GM21447 (cell line): Measurements from ENCODE around the gene SCTR.

Experiments used
- ATAC-seq: cut with Tn5 transposase; IDR thresholded peaks from one replicate; pipeline ENCODE4 v1.9.1; 2021; ENCODE audit not compliant: unreplicated experiment

SCTR gene

GRCh38 chr2:119523383-119523951, 816 bp downstream of the SCTR start:
- ATAC-seq, result no peak

- no peak for ATAC-seq
These were observed 1.6 kb downstream of the SCTR start for GRCh38 chr2:119522671-119523070.

- no peak for ATAC-seq
These were observed 2.7 kb downstream of the SCTR start for GRCh38 chr2:119521433-119522050.

- no peak for ATAC-seq
These were observed 3.4 kb downstream of the SCTR start for GRCh38 chr2:119520696-119521432.

GRCh38 chr2:119519057-119519408, 5.2 kb downstream of the SCTR start:
- ATAC-seq, result no peak

- no peak for ATAC-seq
These were observed 5.8 kb downstream of the SCTR start for GRCh38 chr2:119518401-119519056.

GRCh38 chr2:119517433-119517832, 6.8 kb downstream of the SCTR start:
- ATAC-seq, result peak; percentile 95

- ATAC-seq, result no peak
These were observed 8.2 kb downstream of the SCTR start for GRCh38 chr2:119516121-119516520.

- no peak for ATAC-seq
These were observed 10.5 kb downstream of the SCTR start for GRCh38 chr2:119513832-119514231.

GRCh38 chr2:119512946-119513345, 11.3 kb downstream of the SCTR start:
- ATAC-seq, result no peak

GRCh38 chr2:119511989-119512388, 12.3 kb downstream of the SCTR start:
- ATAC-seq, result no peak

- no peak for ATAC-seq
These were observed 15.5 kb downstream of the SCTR start for GRCh38 chr2:119508756-119509155.

GRCh38 chr2:119496682-119497081, 27.6 kb downstream of the SCTR start:
- no peak for ATAC-seq

- no peak for ATAC-seq
These were observed 28.3 kb downstream of the SCTR start for GRCh38 chr2:119495948-119496347.

GRCh38 chr2:119494163-119494790, 30.0 kb downstream of the SCTR start:
- no peak for ATAC-seq

- ATAC-seq, result no peak
These were observed 32.3 kb downstream of the SCTR start for GRCh38 chr2:119491776-119492525.

- no peak for ATAC-seq
These were observed 33.6 kb downstream of the SCTR start for GRCh38 chr2:119490653-119491195.

- no peak for ATAC-seq
These were observed 34.2 kb downstream of the SCTR start for GRCh38 chr2:119490106-119490505.

GRCh38 chr2:119489232-119489952, 34.9 kb downstream of the SCTR start:
- no peak for ATAC-seq
